A549 (cell line): ENCODE measurements around the gene LDLRAD3.

ENCODE experiments used
- CBX2 ChIP-seq: fragments of 200-600 bp; sonication (generic); IDR thresholded peaks from 2 replicates; pipeline ENCODE4 v1.6.1; 2016; ENCODE audit warnings: low read depth, mild to moderate bottlenecking, borderline replicate concordance
- CBX8 ChIP-seq: fragments of 200-600 bp; sonication (generic); IDR thresholded peaks from 2 replicates; pipeline ENCODE4 v1.6.1; 2016
- EP300 ChIP-seq, 2 experiments: fragments of >200 bp; sonication (Bioruptor Twin); formaldehyde crosslinking; IDR thresholded peaks; 2 replicates in 1 of 2; 3 replicates in 1 of 2; pipeline ENCODE4 v1.6.1; 2016 to 2017
- MYC ChIP-seq: IDR thresholded peaks from 2 replicates; pipeline ENCODE4 v1.6.1; 2012; ENCODE audit warnings: mild to moderate bottlenecking, inconsistent platforms, low read length, improper control_type of control experiment, borderline replicate concordance
- NPAS2 ChIP-seq: fragments of 250-450 bp; sonication (Bioruptor Pico); IDR thresholded peaks from 2 replicates; pipeline ENCODE4 v1.8.0; 2022; ENCODE audit warnings: mild to moderate bottlenecking, moderate library complexity, borderline replicate concordance
- POLR2AphosphoS2 ChIP-seq: conservative IDR thresholded peaks from 2 replicates; pipeline ENCODE4 v1.6.1; 2012; ENCODE audit warnings: low read length, improper control_type of control experiment, inconsistent platforms
- ZC3H11A ChIP-seq: fragments of 450-650 bp; IDR thresholded peaks from 2 replicates; pipeline ENCODE4 v1.6.1; 2014; ENCODE audit warnings: antibody characterized with exemption, mild to moderate bottlenecking
- ZFP36 ChIP-seq: fragments of 450-650 bp; IDR thresholded peaks from 2 replicates; pipeline ENCODE4 v1.6.1; 2014; ENCODE audit warnings: borderline replicate concordance; ENCODE audit not compliant: partially characterized antibody
- TF ChIP-seq, protein P1 (sequence below): IDR thresholded peaks from 2 replicates; pipeline ENCODE4 v1.6.1; 2012
- TF ChIP-seq, protein P2 (sequence below): fragments of 200-600 bp; sonication (generic); IDR thresholded peaks from 2 replicates; pipeline ENCODE4 v1.6.1; 2016; ENCODE audit warnings: antibody characterized with exemption, mild to moderate bottlenecking, moderate library complexity
- TF ChIP-seq, protein P3 (sequence below): fragments of >200 bp; sonication (Bioruptor Twin); formaldehyde crosslinking; IDR thresholded peaks from 3 replicates; pipeline ENCODE4 v1.5.1; 2016

DNA sequence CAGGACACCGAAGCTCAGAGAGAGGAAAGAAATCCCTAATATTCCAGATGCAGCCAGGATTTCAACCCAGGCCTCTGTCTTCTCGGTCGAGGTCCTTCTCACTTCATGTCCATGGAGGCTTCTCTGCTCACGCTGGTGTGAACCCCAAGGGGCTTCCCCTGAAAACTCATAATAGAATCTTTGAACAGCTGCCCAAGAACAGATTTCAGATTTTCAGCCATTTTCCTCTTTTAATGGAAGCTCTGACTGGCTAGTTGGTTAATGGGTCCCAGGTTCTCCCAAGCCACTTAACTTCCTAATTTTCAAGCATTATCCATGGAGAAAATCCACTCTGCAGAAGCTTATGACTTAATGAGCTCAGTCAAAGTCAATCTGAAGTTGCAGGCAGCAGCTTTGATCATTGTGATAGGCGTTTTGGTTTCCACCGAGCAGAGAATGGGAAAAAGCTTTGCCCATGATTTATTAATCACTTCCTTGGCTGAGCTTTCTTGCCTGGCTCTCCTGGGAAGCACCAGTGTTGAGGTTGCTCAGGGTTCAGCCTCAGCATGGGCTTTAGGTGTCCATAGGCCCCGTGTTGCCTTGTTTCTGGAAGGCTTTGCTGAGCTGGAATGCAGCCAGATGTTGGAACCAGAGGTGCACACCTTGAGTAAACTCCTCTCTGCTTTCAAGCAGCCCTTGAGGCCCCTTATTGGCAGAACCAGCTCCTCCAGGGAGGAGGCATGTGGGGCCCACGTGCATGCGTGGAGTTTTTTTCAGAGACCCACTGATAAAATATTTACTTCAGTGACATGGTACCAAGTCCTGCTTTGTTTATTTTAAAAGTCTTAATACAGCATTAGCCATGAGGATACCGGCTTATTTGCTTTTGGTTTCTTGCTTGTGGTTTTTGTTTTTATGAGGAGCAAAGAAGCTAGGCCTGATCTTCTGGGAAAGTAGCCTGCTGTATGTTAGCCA is 25.5 kb downstream of the LDLRAD3 start:
- TF ChIP-seq EP300 (IDR thresholded peaks at IDR 0.05) (no peak), POLR2AphosphoS2 (no peak), NPAS2 (CRISPR knock-in tag) (no peak), MYC (no peak), CBX8 (no peak), CBX2 (no peak), ZC3H11A (no peak), ZFP36 (no peak)
- TF ChIP-seq, protein P1, sequence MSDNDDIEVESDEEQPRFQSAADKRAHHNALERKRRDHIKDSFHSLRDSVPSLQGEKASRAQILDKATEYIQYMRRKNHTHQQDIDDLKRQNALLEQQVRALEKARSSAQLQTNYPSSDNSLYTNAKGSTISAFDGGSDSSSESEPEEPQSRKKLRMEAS = no peak
- TF ChIP-seq, protein P2, sequence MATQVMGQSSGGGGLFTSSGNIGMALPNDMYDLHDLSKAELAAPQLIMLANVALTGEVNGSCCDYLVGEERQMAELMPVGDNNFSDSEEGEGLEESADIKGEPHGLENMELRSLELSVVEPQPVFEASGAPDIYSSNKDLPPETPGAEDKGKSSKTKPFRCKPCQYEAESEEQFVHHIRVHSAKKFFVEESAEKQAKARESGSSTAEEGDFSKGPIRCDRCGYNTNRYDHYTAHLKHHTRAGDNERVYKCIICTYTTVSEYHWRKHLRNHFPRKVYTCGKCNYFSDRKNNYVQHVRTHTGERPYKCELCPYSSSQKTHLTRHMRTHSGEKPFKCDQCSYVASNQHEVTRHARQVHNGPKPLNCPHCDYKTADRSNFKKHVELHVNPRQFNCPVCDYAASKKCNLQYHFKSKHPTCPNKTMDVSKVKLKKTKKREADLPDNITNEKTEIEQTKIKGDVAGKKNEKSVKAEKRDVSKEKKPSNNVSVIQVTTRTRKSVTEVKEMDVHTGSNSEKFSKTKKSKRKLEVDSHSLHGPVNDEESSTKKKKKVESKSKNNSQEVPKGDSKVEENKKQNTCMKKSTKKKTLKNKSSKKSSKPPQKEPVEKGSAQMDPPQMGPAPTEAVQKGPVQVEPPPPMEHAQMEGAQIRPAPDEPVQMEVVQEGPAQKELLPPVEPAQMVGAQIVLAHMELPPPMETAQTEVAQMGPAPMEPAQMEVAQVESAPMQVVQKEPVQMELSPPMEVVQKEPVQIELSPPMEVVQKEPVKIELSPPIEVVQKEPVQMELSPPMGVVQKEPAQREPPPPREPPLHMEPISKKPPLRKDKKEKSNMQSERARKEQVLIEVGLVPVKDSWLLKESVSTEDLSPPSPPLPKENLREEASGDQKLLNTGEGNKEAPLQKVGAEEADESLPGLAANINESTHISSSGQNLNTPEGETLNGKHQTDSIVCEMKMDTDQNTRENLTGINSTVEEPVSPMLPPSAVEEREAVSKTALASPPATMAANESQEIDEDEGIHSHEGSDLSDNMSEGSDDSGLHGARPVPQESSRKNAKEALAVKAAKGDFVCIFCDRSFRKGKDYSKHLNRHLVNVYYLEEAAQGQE = no peak
- TF ChIP-seq, protein P3, sequence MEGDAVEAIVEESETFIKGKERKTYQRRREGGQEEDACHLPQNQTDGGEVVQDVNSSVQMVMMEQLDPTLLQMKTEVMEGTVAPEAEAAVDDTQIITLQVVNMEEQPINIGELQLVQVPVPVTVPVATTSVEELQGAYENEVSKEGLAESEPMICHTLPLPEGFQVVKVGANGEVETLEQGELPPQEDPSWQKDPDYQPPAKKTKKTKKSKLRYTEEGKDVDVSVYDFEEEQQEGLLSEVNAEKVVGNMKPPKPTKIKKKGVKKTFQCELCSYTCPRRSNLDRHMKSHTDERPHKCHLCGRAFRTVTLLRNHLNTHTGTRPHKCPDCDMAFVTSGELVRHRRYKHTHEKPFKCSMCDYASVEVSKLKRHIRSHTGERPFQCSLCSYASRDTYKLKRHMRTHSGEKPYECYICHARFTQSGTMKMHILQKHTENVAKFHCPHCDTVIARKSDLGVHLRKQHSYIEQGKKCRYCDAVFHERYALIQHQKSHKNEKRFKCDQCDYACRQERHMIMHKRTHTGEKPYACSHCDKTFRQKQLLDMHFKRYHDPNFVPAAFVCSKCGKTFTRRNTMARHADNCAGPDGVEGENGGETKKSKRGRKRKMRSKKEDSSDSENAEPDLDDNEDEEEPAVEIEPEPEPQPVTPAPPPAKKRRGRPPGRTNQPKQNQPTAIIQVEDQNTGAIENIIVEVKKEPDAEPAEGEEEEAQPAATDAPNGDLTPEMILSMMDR = no peak
